HG02943 (cell line): ENCODE results near the gene KATNB1.
"Not testable (repeated sequence)": the region's sequence is repeated elsewhere in the genome, so short reads cannot be mapped to it uniquely, and the experiment has no call there.

Experiments
- ATAC-seq: cut with Tn5 transposase; IDR thresholded peaks from one replicate; pipeline ENCODE4 v1.9.1; 2021; ENCODE audit warnings: mild to moderate bottlenecking, low read depth, moderate library complexity; ENCODE audit not compliant: unreplicated experiment

Gene KATNB1

DNA sequence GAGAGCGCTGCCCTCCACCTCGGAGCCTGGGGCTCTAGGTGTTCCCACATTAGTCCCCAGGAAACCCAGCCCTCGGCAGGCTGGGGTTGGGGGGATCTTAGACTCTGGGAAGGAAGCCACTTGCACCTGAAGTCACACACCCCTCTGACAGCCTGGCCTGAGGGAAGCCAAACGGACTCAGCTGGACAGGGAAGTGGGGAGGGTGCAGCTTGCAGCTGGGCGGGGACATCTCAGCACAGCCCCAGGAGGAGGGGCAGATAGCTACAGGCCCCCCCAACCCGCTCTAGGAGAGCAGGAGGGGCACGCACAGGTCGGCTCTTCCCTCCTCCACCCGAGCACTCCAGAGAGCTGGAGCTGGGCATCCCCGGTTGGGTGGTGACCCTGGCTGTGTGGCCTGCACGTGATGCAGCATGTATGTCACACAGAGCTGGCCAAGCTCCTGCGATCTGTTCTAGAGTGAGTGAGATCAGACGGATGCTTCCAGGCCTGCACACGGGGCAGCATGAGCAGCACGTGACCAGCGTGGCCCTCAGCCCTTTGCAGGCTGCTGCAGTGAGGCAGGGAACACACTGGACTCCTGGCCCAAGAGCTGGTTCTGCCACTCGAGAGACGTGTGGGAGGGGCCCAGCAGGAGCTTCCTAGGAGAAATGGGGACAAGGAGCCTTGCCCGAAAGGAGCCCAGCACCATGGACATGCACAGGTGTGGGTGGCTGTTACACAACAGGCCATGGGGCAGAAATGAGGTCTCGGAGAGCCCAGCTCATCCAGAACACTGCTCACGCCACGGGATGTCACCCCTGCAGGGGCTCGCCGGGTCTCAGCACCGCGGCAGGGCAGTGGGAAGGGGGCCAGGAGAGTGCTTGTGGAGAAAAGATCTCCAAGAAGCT, 51.3 kb downstream of the KATNB1 start:
- ATAC-seq = no peak

DNA sequence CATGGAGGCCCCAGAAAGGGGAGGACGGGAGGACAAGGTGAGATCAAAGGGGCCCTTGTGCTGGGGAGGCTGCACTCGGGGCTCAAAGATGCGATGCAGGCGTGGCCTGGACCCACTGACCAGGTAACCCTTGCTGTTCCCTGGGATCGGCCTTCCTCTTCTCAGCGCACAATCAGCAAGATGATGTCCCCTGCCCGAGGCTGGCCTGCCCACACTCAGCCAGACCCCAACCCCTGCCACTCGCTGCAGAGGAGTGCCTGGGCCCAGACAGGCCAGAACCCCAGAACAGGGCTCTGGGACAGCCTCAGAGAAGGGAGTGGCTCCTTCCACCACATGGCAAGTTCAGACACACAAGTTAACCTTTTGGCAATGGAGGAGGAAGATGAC, 51.9 kb downstream of the KATNB1 start:
- no peak for ATAC-seq

DNA sequence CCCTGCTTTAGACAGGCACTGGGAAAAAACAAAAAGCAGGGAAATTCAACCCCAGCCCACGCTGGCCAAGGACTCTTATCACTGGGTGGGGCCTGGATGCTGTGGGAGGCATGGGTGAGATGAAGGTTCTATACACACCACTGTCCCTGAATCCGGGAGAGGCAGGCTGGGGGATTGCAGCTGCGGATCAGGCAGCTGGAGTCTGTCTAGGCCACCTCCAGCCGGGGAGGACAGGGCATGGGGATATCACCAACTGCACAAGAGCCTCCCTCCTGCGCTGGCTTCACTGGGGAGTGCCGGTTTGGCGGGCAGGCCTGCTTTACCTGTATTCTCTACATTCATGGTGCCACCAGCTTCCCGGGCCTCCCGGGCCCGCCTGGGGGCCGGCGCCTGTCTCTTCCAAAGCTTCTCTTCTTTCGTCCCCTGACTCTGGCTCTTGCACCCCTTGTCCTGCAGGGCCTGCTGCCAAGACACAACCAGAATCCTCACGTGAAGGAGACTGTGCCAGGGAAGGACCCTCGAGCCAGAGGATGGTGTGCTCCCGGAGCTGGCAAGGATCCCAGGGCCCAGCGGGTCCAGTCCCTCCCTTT, 52.8 kb downstream of the KATNB1 start:
- ATAC-seq = no peak

DNA sequence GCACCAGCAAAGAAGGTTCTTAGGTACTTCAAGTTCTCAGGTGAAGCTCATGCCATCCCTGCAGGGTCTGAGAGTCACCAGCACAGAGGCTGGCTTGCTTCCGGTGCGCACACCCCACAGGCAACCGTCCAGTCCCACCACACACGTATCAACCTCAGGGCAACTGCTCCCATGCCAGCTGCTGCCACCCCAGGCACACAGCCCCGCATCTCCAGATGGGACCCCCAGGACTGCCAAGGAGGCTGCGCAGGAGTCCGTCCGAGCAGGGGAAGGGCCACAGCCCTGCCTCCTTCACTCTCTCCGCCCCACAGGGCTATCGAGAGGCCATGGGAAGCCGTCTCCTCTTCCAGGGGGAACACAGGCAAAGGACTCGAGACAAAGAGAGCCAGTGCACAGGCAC, 53.4 kb downstream of the KATNB1 start:
- ATAC-seq = no peak

DNA sequence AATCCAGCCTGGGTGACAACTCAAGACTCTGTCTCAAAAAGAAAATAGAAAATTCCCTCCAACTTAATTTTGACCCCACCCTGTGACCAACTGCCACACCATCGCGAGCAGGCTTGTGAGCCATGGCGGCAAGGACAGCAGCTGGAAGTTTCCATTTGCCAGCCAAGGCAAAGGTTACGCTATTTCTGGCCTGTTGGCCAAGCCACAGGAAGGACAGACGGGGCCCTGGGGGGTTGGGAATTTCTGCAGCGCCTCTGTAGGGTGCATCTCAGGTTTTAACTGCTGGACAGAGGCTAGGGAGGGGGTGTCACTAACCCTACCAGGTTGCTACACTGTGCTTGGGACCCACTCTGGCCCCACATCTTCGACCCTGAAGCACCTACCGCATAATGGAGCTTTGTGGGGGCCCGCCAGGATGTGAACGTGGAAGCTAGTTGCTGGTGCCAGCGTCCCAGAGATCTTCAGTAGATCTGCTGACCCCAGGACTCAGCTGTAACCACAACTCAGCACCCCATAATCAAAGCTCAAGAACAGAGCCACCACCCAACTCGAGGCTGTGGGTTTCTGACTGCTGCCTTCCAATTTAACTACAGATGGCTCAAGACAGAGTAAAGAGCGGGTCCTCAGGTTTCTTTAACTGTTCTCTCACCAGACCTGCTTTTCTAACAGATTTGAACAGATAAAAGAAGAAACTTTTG, 55.8 kb downstream of the KATNB1 start:
- no peak for ATAC-seq

DNA sequence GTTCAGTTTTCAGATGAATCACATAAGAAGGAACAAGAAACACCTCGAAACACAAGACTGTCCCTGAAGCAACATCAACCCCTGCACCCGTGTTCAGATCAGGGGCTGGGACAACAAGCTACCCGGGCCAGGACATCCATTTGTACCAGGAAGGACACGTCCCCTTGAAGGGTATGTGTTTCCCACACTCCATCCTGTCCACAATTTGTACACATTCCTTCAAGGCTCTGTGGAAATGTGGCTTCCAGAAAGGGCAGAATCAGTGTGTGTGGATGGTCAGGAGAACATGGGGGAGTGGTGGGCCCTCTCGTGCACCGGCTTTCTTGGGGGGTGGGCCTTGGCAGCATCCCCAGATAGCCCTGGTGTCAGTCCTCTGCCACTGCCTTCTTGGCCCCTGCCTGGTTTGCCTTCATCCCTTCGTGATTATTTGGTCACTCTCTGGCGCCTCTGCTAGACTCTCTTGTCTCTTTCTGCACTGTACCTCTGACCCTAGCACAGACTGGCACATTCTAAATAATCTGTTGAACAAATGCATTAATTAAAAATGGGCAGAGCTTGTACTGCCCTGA, 56.4 kb downstream of the KATNB1 start:
- no peak for ATAC-seq

DNA sequence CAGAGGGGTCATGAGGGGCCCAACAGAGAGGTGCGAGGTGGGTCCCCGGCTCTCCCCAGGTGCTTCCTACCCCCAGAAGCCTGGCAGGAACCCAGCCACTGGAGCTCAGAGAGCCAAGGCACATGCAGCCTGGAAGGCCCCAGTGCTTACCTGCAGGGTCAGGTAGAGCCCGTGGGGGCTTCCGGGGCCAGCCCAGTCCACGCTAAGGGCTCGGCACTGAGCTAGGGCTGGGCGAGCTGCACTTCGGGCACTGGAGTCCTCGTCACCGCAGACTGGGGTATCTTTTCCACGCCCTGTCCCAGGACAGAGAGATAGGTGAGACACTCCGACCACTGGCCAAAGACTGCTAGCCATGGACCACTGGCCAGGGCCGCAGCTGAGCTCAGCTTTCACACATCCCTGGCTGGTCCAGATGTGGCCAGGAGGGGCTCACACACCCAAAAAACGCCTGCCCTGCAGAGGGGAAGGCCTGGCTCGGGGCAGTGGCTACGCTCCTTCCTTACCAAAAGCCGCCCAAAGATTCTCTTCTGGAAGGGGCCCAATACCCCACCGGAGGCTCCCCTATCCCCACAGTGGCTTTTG, 59.4 kb downstream of the KATNB1 start:
- ATAC-seq = no peak

DNA sequence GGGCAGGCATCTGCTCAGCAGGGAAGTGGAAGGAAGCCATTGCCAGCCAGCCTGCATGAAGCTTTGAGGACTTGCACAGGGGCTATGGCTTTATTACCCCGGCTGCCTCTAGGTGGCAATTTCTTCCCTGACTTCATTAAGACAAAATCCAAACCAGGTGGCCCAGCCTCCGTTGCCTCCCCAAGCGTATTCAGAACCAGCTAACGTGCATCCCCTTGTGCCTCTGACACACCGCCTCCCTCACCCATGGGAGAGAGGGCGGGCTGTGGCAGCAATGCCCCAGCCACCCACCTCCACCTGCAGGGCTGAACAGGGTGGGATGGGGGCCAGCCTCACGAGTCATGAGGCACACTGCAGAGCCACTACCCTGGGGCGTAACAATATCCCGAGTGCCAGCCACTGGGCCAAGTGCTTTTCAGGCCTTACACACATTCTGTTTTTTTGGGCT, 59.9 kb downstream of the KATNB1 start:
- no peak for ATAC-seq

DNA sequence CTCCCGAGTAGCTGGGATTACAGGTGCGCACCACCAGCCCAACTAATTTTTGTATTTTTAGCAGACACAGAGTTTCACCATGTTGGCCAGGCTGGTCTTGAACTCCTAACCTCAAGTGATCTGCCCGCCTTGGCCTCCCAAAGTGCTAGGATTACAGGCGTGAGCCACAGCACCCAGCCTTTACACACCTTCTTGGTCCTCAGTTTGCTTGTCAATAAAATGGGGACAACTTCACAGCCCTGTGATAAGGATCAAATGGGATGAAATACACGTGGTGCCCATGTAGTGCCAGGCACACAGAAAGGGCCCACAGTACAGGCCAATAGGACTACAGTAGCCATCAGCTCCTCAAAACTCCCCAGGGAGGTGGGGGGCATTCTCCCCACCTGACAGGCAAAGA, 60.4 kb downstream of the KATNB1 start:
- not testable (repeated sequence) for ATAC-seq

DNA sequence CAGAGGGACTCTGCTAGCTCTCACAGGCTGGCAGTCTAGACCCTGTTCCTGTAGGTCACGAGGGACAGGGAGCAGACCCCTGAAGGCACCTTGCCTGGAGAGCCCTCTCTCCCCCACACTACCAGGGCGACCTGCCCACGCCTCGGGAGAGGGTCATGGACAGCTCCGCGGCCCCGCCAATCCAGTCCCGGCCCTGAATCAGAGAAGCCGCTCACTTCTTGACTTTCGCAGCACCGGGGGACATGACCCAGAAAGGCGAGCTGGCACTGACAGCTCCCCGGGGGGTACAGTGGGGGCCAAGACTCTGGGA, 61.6 kb downstream of the KATNB1 start:
- no peak for ATAC-seq

DNA sequence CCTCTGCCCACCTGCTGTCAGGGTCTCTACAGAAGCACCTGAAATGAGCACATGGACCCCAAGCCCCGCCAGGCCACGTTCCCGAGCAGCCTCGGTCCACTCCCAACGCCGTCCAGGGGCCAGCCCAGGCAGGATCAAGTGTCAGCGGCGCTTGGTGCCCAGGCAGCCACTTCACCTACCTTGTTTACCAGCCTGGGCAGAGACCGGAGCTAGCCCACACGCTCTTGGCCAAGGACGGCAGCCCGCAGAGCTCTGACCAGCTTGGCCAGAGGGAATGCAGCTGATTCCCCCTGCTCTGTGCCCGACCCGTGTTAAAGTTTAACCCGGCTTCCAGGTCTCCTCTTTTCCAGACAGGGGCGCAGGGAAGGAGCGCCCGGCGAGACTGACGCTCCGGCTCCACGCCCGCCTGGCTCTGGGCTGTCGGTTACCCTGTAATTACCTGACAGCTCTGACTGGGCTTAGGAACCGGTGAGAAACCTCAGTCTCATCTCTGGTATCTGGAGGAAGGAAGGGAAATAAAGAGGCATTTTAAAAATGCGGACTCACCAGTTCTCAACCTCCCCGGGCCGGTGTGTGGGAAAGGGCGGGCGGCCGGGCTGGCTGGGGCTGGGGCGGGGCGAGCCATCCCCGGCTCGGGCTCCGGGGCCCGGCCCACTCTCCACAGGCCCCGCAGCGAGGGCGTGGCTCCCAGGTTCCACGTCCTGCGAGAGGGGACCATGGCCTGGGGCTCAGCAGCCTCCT, 62.1 kb downstream of the KATNB1 start:
- no peak for ATAC-seq

DNA sequence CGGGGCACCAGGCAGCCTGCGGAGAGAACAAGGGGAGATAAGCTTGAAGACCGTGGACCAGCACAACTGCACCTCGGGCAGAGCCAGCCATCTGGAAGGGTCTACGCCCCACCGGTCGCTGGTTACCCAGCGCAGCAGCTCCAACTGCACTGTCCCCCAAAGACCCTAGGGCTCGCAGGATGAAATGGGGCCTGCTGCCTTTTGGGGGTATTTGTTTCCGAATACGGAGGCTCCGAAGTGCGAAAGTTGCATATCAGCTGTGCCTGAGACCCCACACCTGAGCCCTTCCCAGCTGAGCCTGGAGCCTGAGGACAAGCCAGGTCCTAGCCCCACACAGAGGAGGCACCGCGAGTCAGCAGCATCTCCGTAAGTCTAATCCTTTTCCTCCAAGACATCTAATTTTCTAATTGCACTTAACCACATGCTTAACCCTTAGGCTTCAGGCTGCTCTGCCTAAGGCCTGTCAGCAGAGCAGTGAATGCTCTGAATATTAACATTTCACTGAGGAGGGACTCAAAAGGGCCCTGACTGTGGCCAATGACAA, 62.8 kb downstream of the KATNB1 start:
- no peak for ATAC-seq

DNA sequence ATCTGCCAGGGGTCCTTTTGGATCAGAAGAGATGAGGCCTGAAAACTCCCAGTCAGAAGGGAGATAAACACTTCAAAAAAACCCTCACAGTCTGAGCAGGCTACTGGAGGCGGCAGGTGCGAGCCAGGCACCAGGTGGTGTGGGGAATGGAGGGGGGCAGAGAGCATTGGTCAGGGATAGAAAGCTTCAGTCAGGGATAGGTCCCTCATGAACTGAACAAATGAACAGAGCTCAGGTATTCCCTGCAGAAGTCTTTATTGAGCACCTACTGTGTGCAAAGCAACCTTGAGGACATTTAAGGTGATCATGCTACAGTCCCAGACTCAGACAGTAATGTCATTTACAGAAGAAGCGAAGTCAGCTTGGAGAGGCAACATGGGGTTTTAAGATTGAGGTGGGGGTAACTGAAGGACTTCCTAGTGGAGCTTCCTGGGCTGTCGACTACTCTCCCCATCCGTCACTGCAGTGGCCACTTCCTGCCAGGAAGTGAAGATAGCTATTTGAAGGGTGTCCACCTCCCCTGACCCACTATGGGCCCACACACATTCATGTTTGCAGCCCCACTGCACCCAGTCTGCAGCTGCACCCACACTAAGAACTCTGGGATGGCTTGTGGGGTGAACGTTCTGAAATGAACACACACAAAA, 63.5 kb downstream of the KATNB1 start:
- no peak for ATAC-seq

DNA sequence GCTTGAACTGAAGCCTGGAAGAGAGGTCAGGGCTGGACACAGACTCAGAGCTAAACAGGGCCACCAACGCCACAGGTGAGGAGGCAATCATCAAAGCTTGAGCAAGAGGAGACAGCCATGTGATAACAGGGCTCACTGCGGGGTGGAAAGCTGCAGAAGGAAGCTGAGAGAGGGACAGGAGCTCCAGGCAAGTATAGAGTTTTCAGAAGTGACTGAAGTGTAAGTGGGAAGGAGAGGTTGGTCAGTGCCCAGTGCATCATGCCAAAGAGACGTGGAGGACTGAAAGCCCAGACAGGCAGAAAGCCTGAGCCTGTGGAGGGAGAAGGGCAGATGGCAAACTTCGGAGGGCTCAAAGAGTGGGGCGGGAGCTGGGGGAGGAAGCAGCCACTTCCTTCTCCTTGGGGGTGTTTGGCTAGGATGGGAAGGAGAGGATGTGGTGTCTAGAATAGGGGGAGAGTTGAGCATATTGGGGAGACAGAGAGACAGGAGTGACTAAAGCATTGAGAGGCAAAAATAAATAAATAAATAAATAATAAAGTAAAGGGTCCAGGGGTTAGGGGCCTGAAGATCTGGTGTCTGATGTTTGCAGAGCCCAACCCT, 64.1 kb downstream of the KATNB1 start:
- no peak for ATAC-seq

DNA sequence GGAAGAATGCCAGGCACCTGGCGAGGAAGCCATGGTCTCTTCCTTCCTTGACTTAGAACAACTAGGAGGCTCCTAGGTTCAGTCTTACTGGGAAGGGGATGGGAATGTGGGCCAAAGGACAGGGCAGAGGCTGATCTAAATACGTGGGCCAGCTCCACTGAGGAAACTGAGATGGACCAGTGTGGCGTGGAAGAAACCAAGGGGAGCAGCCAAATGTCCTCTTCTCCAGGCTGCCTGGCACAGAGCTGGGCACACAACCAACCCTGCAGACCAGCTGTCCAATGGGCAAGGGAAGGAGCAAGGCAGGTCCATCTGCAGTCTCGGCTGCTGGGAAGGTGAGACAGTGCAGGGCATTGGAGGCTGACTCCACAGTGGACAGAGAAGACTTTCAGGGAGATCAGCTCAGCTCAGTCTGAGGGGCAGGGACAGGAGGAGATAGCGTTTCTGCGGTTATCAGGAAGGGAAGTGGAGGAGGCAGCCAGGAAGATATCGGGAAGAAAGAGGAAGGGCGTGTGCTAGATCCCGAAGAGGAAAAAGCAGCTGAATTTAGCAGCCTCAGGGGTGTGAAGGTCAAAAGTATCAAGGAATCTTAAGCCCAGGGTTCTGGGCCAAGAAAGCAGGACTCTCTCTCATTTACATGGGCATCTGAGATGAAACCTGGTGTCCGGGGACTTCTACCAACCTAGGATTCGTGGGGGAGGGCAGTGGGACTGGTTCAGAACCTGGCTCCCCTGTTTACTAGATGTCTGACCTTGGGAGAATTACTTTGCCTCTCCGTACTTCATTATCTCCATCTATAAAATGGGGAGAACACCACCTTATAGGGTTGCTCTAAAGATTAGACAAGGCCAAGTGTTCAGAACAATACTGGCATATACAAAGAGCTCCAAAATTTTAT, 64.9 kb downstream of the KATNB1 start:
- ATAC-seq = no peak

DNA sequence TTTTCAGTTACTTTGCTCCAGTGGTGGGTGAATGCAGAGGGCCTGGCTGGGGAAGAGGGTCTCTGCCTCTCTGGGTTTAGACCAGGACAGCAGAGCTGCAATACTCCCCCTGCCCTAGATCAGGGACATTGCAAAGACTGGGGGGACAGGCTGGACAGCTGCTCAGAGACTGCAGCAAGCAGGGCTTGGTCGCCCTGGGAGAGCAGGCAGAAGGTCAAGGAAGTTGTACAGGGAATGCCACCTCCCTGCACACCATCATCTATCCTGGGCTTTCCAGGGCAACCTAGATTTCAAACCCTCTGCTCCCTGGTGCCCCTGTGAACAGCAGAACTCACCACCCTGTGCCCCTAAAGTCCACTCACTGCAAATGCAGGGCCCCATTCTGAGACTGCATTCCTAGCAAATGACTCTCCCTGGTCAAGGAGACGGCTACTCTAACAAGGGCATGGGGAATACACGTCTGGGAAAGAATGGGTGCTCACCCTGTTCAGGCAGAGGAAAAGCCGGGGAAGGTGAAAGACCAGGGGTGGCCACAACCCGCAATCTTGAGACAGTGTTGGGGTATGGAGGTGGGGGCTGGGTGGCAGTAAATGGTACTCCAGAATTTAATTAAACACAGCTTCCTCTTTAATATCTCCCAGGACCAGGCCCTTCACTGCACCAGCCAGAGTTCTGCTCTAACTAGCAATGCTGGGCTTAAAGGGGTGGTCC, 65.7 kb downstream of the KATNB1 start:
- no peak for ATAC-seq

DNA sequence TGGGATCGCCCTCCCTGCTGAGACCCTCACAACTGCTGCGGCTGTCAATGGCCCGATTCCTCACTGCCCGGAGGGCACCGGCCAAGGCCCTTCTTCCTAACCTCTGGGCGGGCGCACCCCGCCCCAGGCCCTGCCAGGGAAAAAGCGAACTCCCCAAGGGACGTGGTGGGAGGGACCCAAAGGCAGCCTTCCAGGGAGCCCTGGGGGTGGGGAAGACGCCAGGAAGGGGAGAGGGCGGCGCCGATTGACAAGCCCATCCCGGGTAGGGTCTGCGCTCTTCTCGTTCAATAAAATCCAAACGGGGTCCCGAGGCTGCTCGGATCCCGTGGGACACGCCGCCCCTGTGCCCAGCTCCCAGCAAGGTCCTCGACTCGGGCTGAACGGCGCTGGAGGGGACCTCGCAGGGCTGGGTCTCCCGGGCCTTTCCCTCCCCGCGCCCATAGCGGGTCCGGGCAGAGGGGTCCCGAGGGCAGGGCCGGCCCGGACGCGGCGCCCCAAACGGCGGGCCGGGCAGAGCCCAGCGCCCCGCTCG, 66.3 kb downstream of the KATNB1 start:
- no peak for ATAC-seq
